Activated naive CD8-positive, alpha-beta T cell treated with anti-CD3 and anti-CD28 coated beads, Interleukin-2, amount 10 ng/mL, durations not matched to agents 7 days and 5 days (primary cell): ENCODE results near the gene NRSN2. TPM values are rescaled to one million over a fixed set of nuclear protein-coding genes. Genes with fewer than 3 reads are reported as not detected.
A peak's percentile ranks its signal among the peaks of the same experiment; 100 is the strongest.
"Not testable (repeated sequence)": the region's sequence is repeated elsewhere in the genome, so short reads cannot be mapped to it uniquely, and the experiment has no call there.

Experiments used
- ATAC-seq: fragments of 150-1000 bp; cut with Tn5 transposase; one replicate; pipeline ENCODE4 v1.10.0; 2021; ENCODE audit warnings: low read depth, moderate library complexity
- POLR2A ChIA-PET: fragments of 350-600 bp; sonication (Branson Sonifier 250); formaldehyde crosslinking; loops from one replicate; lab custom pipeline; 2021; ENCODE audit warnings: antibody characterized with exemption; lab: Charles Lee
- DNase-seq: peaks from one replicate; pipeline ENCODE4 v3.0.0; 2021
- H3K27ac Mint-ChIP-seq: one replicate; pipeline ENCODE4 v1.8.0; 2022; ENCODE audit warnings: mild to moderate bottlenecking, mixed read lengths
- H3K27me3 Mint-ChIP-seq: one replicate; pipeline ENCODE4 v1.8.0; 2022; ENCODE audit warnings: mild to moderate bottlenecking, moderate library complexity, mixed read lengths
- H3K36me3 Mint-ChIP-seq: one replicate; pipeline ENCODE4 v1.8.0; 2021; ENCODE audit warnings: mild to moderate bottlenecking, mixed read lengths
- H3K4me1 Mint-ChIP-seq: one replicate; pipeline ENCODE4 v1.8.0; 2021; ENCODE audit warnings: mixed read lengths
- H3K4me3 Mint-ChIP-seq: one replicate; pipeline ENCODE4 v1.8.0; 2022; ENCODE audit warnings: mild to moderate bottlenecking, moderate library complexity, mixed read lengths
- H3K9me3 Mint-ChIP-seq: one replicate; pipeline ENCODE4 v1.8.0; 2021; ENCODE audit warnings: mixed read lengths
- total RNA-seq, 2 experiments: library from RNA; stranded (reverse); gene quantifications; one replicate each; pipeline ENCODE4 v1.2.3, GENCODE V29; 2021

The NRSN2 gene
- total RNA-seq, 2 experiments from 2014 or later = 3.6 to 3.7 TPM

- peaks cover 25% of the 10 kb centered on the region for H3K4me1 Mint-ChIP-seq
- H3K36me3 Mint-ChIP-seq = peaks cover 5% of the 10 kb centered on the region
- no peaks in the 10 kb centered on the region for H3K9me3 Mint-ChIP-seq
- DNase-seq (no peak), ATAC-seq (no peak)
- POLR2A ChIA-PET = no interaction called here
- H3K27me3 Mint-ChIP-seq = peaks cover 4% of the 10 kb centered on the region
- H3K27ac Mint-ChIP-seq = no peak overlapping the region
- no peak overlapping the region for H3K4me3 Mint-ChIP-seq
Observed at GRCh38 chr20:348972-349841, 2.3 kb downstream of the NRSN2 start.

- H3K4me3 Mint-ChIP-seq = no peak overlapping the region
- H3K27ac Mint-ChIP-seq = no peak overlapping the region
- no peaks in the 10 kb centered on the region for H3K27me3 Mint-ChIP-seq
- no peak for ATAC-seq
- POLR2A ChIA-PET = interaction anchor here (1.0 to 1.7 kb wide), 2 partner anchors 78 to 125 kb away, joined by 4 read pairs; no protein-coding TSS in a partner anchor
- H3K4me1 Mint-ChIP-seq = peaks cover 20% of the 10 kb centered on the region
- DNase-seq = no peak
- no peaks in the 10 kb centered on the region for H3K9me3 Mint-ChIP-seq
- H3K36me3 Mint-ChIP-seq = peaks cover 3% of the 10 kb centered on the region
Observed at GRCh38 chr20:353166-353565, 6.3 kb downstream of the NRSN2 start.

GRCh38 chr20:354298-354977 is 7.5 kb downstream of the NRSN2 start:
- Mint-ChIP-seq H3K27ac (peak overlapping the region; percentile 40), H3K9me3 (no peaks in the 10 kb centered on the region)
- POLR2A ChIA-PET = interaction anchor here (1.7 to 1.9 kb wide), 2 partner anchors 26 to 124 kb away, joined by 4 to 7 read pairs; partner anchors contain the start of gene TRIB3

GRCh38 chr20:356154-356553 is 9.2 kb downstream of the NRSN2 start:
- ATAC-seq, DNase-seq, POLR2A ChIA-PET, H3K27ac Mint-ChIP-seq, H3K9me3 Mint-ChIP-seq, H3K27me3 Mint-ChIP-seq, H3K36me3 Mint-ChIP-seq, H3K4me3 Mint-ChIP-seq: not testable (repeated sequence)
- peaks cover 14% of the 10 kb centered on the region for H3K4me1 Mint-ChIP-seq

More at GRCh38 chr20:354298-354977, 7.5 kb downstream of the NRSN2 start:
- ATAC-seq (peak; percentile 91), DNase-seq (peak; percentile 78)
- Mint-ChIP-seq H3K4me3 (no peak overlapping the region), H3K36me3 (no peaks in the 10 kb centered on the region), H3K27me3 (peaks cover 5% of the 10 kb centered on the region), H3K4me1 (peaks cover 14% of the 10 kb centered on the region)

- no peak for DNase-seq
- Mint-ChIP-seq H3K4me1 (peaks cover 9% of the 10 kb centered on the region), H3K4me3 (no peak overlapping the region), H3K36me3 (no peaks in the 10 kb centered on the region), H3K27me3 (peaks cover 7% of the 10 kb centered on the region), H3K9me3 (no peaks in the 10 kb centered on the region), H3K27ac (no peak overlapping the region)
- POLR2A ChIA-PET = no interaction called here
- ATAC-seq = no peak
Observed at GRCh38 chr20:356745-357144, 9.8 kb downstream of the NRSN2 start.

GRCh38 chr20:358891-359555 is 12.1 kb downstream of the NRSN2 start:
- no peak overlapping the region for H3K4me3 Mint-ChIP-seq

GRCh38 chr20:361561-361960 is 14.7 kb downstream of the NRSN2 start:
- no peaks in the 10 kb centered on the region for H3K9me3 Mint-ChIP-seq
- DNase-seq = no peak
- peaks cover 23% of the 10 kb centered on the region for H3K4me1 Mint-ChIP-seq
- H3K4me3 Mint-ChIP-seq = no peak overlapping the region
- ATAC-seq = no peak
- H3K36me3 Mint-ChIP-seq = no peaks in the 10 kb centered on the region
- peaks cover 7% of the 10 kb centered on the region for H3K27me3 Mint-ChIP-seq
- POLR2A ChIA-PET = interaction anchor here (0.9 to 2.4 kb wide), 2 partner anchors 11 to 21 kb away, joined by 3 to 8 read pairs; no protein-coding TSS in a partner anchor
- H3K27ac Mint-ChIP-seq = peak overlapping the region; percentile 52

More at GRCh38 chr20:358891-359555, 12.1 kb downstream of the NRSN2 start:
- POLR2A ChIA-PET = interaction anchor here (0.6 kb wide), 1 partner anchor 45 kb away, joined by 3 read pairs; no protein-coding TSS in a partner anchor
- ATAC-seq (no peak), DNase-seq (no peak)
- Mint-ChIP-seq H3K4me1 (peaks cover 9% of the 10 kb centered on the region), H3K36me3 (no peaks in the 10 kb centered on the region), H3K27me3 (peaks cover 7% of the 10 kb centered on the region), H3K9me3 (no peaks in the 10 kb centered on the region), H3K27ac (no peak overlapping the region)

GRCh38 chr20:362271-363254 is 15.7 kb downstream of the NRSN2 start:
- POLR2A ChIA-PET = interaction anchor here (0.5 to 2.5 kb wide), 8 partner anchors 10 to 181 kb away, joined by 3 to 14 read pairs (median 3); partner anchors contain the start of genes CSNK2A1 and TRIB3

GRCh38 chr20:363319-364078 is 16.6 kb downstream of the NRSN2 start:
- POLR2A ChIA-PET = interaction anchor here (1.4 to 2.5 kb wide), 4 partner anchors 11 to 44 kb away, joined by 3 to 14 read pairs (median 8); partner anchors contain the start of gene TRIB3
- H3K4me1 Mint-ChIP-seq = peaks cover 27% of the 10 kb centered on the region
- H3K4me3 Mint-ChIP-seq = no peak overlapping the region
- no peak for ATAC-seq
- no peak overlapping the region for H3K27ac Mint-ChIP-seq
- no peak for DNase-seq
- no peaks in the 10 kb centered on the region for H3K9me3 Mint-ChIP-seq
- peaks cover 1% of the 10 kb centered on the region for H3K36me3 Mint-ChIP-seq
- peaks cover 7% of the 10 kb centered on the region for H3K27me3 Mint-ChIP-seq

More at GRCh38 chr20:362271-363254, 15.7 kb downstream of the NRSN2 start:
- Mint-ChIP-seq H3K27ac (peak overlapping the region; percentile 75), H3K4me3 (no peak overlapping the region), H3K4me1 (peaks cover 26% of the 10 kb centered on the region), H3K9me3 (no peaks in the 10 kb centered on the region), H3K27me3 (peaks cover 7% of the 10 kb centered on the region), H3K36me3 (no peaks in the 10 kb centered on the region)
- DNase-seq (peak; percentile 62), ATAC-seq (peak; percentile 69)

GRCh38 chr20:364905-365794 is 18.2 kb downstream of the NRSN2 start:
- H3K36me3 Mint-ChIP-seq = peaks cover 5% of the 10 kb centered on the region
- no peaks in the 10 kb centered on the region for H3K27me3 Mint-ChIP-seq
- H3K9me3 Mint-ChIP-seq = no peaks in the 10 kb centered on the region
- ATAC-seq (peak; percentile 63), DNase-seq (peak; percentile 50)
- H3K4me1 Mint-ChIP-seq = peaks cover 35% of the 10 kb centered on the region
- H3K4me3 Mint-ChIP-seq = peak overlapping the region; percentile 61
- POLR2A ChIA-PET = interaction anchor here (0.7 to 1.9 kb wide), 5 partner anchors 15 to 55 kb away, joined by 3 to 12 read pairs (median 5); partner anchors contain the start of gene TRIB3
- H3K27ac Mint-ChIP-seq = peak overlapping the region; percentile 77
